MCF 10A (cell line): ENCODE data around the gene OS9. TPM values are rescaled to one million over a fixed set of nuclear protein-coding genes. Genes with fewer than 3 reads are reported as not detected.
"Not testable (repeated sequence)": the region's sequence is repeated elsewhere in the genome, so short reads cannot be mapped to it uniquely, and the experiment has no call there.

ENCODE experiments used
- BruUV-seq: library from RNA; stranded (reverse); fragments of 400-500 nt; replicated peaks from 2 replicates; lab custom pipeline; 2021; lab: Mats Ljungman, UMichigan
- CTCF ChIA-PET: fragments of 300-600 bp; sonication (Branson Sonifier 250); formaldehyde crosslinking; extraction: SDS; loops from one replicate; lab custom pipeline; 2021; ENCODE audit warnings: antibody characterized with exemption, inconsistent platforms; lab: Yijun Ruan, JAX
- POLR2A ChIA-PET: fragments of 300-600, 350-650 bp; sonication (Branson Sonifier 250); formaldehyde crosslinking; extraction: SDS; loops from one replicate; lab custom pipeline; 2020; ENCODE audit warnings: antibody characterized with exemption, inconsistent platforms; lab: Yijun Ruan, JAX
- DNase-seq: peaks from one replicate; pipeline ENCODE4 v3.0.0-alpha.2; 2018; ENCODE audit not compliant: unreplicated experiment
- H3K27ac Mint-ChIP-seq: one replicate; pipeline ENCODE4 v1.8.0; 2022; ENCODE audit warnings: mild to moderate bottlenecking, low read depth, mixed read lengths; ENCODE audit not compliant: unreplicated experiment
- H3K27me3 Mint-ChIP-seq: one replicate; pipeline ENCODE4 v1.8.0; 2022; ENCODE audit warnings: mixed read lengths; ENCODE audit not compliant: insufficient read depth, unreplicated experiment
- H3K36me3 Mint-ChIP-seq: one replicate; pipeline ENCODE4 v1.8.0; 2022; ENCODE audit warnings: mild to moderate bottlenecking, moderate library complexity, mixed read lengths; ENCODE audit not compliant: insufficient read depth, unreplicated experiment
- H3K4me1 Mint-ChIP-seq: one replicate; pipeline ENCODE4 v1.8.0; 2022; ENCODE audit warnings: mixed read lengths; ENCODE audit not compliant: insufficient read depth, unreplicated experiment
- H3K4me3 Mint-ChIP-seq: one replicate; pipeline ENCODE4 v1.8.0; 2022; ENCODE audit warnings: mild to moderate bottlenecking, moderate library complexity, mixed read lengths; ENCODE audit not compliant: unreplicated experiment
- H3K9me3 Mint-ChIP-seq: one replicate; pipeline ENCODE4 v1.8.0; 2022; ENCODE audit warnings: mixed read lengths; ENCODE audit not compliant: unreplicated experiment
- CTCF ChIP-seq: fragments of 200-600 bp; IDR thresholded peaks from one replicate; pipeline ENCODE4 v1.8.0; 2022; ENCODE audit warnings: antibody characterized with exemption, mild to moderate bottlenecking; ENCODE audit not compliant: unreplicated experiment
- intact Hi-C: fragments of 100-400 bp; cut with micrococcal nuclease; formaldehyde crosslinking; loops from 2 replicates; pipeline ENCODE4 v1.14.1; 2022
- total RNA-seq: library from RNA; stranded (reverse); gene quantifications from 2 replicates; pipeline ENCODE4 v1.2.3, GENCODE V29; 2022

Gene OS9
- total RNA-seq, 1 experiment from 2014 or later = 125 TPM

- Mint-ChIP-seq H3K9me3 (no peaks in the 10 kb centered on the region), H3K4me1 (peaks cover 10% of the 10 kb centered on the region), H3K4me3 (no peak overlapping the region), H3K27ac (no peak overlapping the region), H3K27me3 (no peaks in the 10 kb centered on the region), H3K36me3 (no peaks in the 10 kb centered on the region)
- ChIA-PET POLR2A (interaction anchor here (0.6 to 1.9 kb wide), 3 partner anchors 11 to 30 kb away, joined by 3 to 6 read pairs (median 3); no protein-coding TSS in a partner anchor), CTCF (interaction anchor here (0.6 to 2.7 kb wide), 7 partner anchors 19 to 1656 kb away, joined by 3 to 17 read pairs (median 3); partner anchors contain the start of genes B4GALNT1 and OS9)
- BruUV-seq = no TSS peak
- intact Hi-C loops = no loop called here
- DNase-seq = no peak
- no peak for TF ChIP-seq CTCF
Observed at GRCh38 chr12:57655541-57656240, 38.2 kb upstream of the OS9 start.

DNA sequence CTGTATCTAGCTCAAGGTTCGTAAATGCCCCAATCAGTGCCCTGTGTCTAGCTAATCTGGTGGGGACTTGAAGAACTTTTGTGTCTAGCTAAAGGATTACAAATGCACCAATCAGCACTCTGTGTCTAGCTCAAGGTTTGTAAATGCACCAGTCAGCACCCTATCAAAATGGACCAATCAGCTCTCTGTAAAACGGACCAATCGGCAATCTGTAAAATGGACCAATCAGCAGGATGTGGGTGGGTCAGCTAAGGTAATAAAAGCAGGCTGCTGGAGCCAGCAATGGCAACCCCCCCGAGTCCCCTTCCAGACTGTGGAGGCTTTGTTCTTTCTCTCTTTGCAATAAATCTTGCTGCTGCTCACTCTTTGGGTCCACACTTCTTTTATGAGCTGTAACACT is 37.5 kb upstream of the OS9 start:
- H3K36me3 Mint-ChIP-seq, BruUV-seq, H3K9me3 Mint-ChIP-seq, DNase-seq, H3K4me3 Mint-ChIP-seq, intact Hi-C loops, H3K27me3 Mint-ChIP-seq, H3K27ac Mint-ChIP-seq: not testable (repeated sequence)
- H3K4me1 Mint-ChIP-seq = peaks cover 10% of the 10 kb centered on the region
- ChIA-PET POLR2A (interaction anchor here (0.6 to 1.9 kb wide), 4 partner anchors 12 to 70 kb away, joined by 3 to 8 read pairs (median 5); partner anchors contain the start of gene PIP4K2C), CTCF (interaction anchor here (0.6 to 2.7 kb wide), 6 partner anchors 23 to 1231 kb away, joined by 3 to 17 read pairs (median 6); partner anchors contain the start of genes B4GALNT1 and OS9)

GRCh38 chr12:57657744-57658143 is 36.2 kb upstream of the OS9 start:
- ChIA-PET POLR2A (interaction anchor here (0.6 to 1.6 kb wide), 11 partner anchors 12 to 165 kb away, joined by 3 to 8 read pairs (median 4); partner anchors contain the start of genes DCTN2 and PIP4K2C), CTCF (interaction anchor here (0.7 to 2.7 kb wide), 7 partner anchors 14 to 225 kb away, joined by 3 to 17 read pairs (median 6); partner anchors contain the start of genes B4GALNT1 and OS9)
- Mint-ChIP-seq H3K4me1 (peaks cover 10% of the 10 kb centered on the region), H3K27me3 (no peaks in the 10 kb centered on the region), H3K27ac (no peak overlapping the region), H3K4me3 (peak overlapping the region; percentile 36), H3K36me3 (no peaks in the 10 kb centered on the region), H3K9me3 (no peaks in the 10 kb centered on the region)
- peak; percentile 90 for DNase-seq
- no TSS peak for BruUV-seq
- intact Hi-C loops = no loop called here
- TF ChIP-seq CTCF = no peak

DNA sequence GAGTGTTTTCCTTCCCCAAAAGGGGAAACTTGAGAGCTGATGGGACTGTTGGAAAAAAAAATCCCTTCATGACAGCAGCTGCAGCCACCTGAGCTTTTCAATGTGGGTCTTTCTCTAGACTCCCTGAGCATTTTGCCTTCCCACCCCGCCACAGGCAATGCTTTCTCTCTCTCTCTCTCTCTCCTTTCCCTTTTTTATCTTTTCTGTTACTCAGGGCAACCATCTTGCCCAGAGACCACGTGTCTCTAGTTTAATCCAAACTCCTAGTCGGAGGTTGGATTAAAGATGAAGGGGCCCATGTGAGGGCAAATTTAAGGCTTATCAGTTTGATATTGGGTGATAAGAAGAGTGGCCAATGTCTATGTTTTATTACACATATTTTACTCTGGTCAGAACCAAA is 35.0 kb upstream of the OS9 start:
- Mint-ChIP-seq H3K9me3 (no peaks in the 10 kb centered on the region), H3K4me1 (peaks cover 10% of the 10 kb centered on the region), H3K4me3 (no peak overlapping the region), H3K27ac (no peak overlapping the region), H3K36me3 (no peaks in the 10 kb centered on the region), H3K27me3 (no peaks in the 10 kb centered on the region)
- ChIA-PET POLR2A (no interaction called here), CTCF (interaction anchor here (0.6 to 1.4 kb wide), 2 partner anchors 124 to 127 kb away, joined by 3 read pairs; partner anchors contain the start of gene TSFM)
- DNase-seq = no peak
- intact Hi-C loops = no loop called here
- BruUV-seq = no TSS peak
- no peak for TF ChIP-seq CTCF
